HG03460 (cell line): ENCODE results near the gene MRPL17.

ENCODE experiments used
- ATAC-seq: cut with Tn5 transposase; IDR thresholded peaks from one replicate; pipeline ENCODE4 v1.9.1; 2021; ENCODE audit not compliant: unreplicated experiment

The MRPL17 gene

GRCh38 chr11:6655020-6655789 is 27.9 kb downstream of the MRPL17 start:
- ATAC-seq, result no peak

GRCh38 chr11:6654281-6655019 is 28.7 kb downstream of the MRPL17 start:
- ATAC-seq, result no peak

- ATAC-seq, result no peak
Measured at GRCh38 chr11:6653656-6654055, 29.5 kb downstream of the MRPL17 start.

- ATAC-seq, result no peak
Measured at GRCh38 chr11:6653097-6653496, 30.0 kb downstream of the MRPL17 start.

- no peak for ATAC-seq
Measured at GRCh38 chr11:6652182-6652581, 31.0 kb downstream of the MRPL17 start.

- ATAC-seq, result no peak
Measured at GRCh38 chr11:6650980-6651379, 32.2 kb downstream of the MRPL17 start.

- no peak for ATAC-seq
Measured at GRCh38 chr11:6650104-6650503, 33.0 kb downstream of the MRPL17 start.

- ATAC-seq, result no peak
Measured at GRCh38 chr11:6648501-6648900, 34.6 kb downstream of the MRPL17 start.

- no peak for ATAC-seq
Measured at GRCh38 chr11:6647836-6648235, 35.3 kb downstream of the MRPL17 start.

GRCh38 chr11:6646918-6647679 is 36.0 kb downstream of the MRPL17 start:
- ATAC-seq, result peak; percentile 94

GRCh38 chr11:6646576-6646917 is 36.6 kb downstream of the MRPL17 start:
- no peak for ATAC-seq

- ATAC-seq, result no peak
Measured at GRCh38 chr11:6646071-6646470, 37.1 kb downstream of the MRPL17 start.

GRCh38 chr11:6642957-6643356 is 40.2 kb downstream of the MRPL17 start:
- ATAC-seq, result no peak

GRCh38 chr11:6640985-6641701 is 42.0 kb downstream of the MRPL17 start:
- no peak for ATAC-seq

- no peak for ATAC-seq
Measured at GRCh38 chr11:6640036-6640984, 42.8 kb downstream of the MRPL17 start.

GRCh38 chr11:6638429-6638828 is 44.7 kb downstream of the MRPL17 start:
- ATAC-seq, result no peak

- ATAC-seq, result no peak
Measured at GRCh38 chr11:6637871-6638270, 45.3 kb downstream of the MRPL17 start.

- ATAC-seq, result no peak
Measured at GRCh38 chr11:6636480-6636879, 46.7 kb downstream of the MRPL17 start.

GRCh38 chr11:6635082-6635932 is 47.8 kb downstream of the MRPL17 start:
- ATAC-seq, result no peak
